ENCODE results near the gene CCPG1.

The CCPG1 gene

GRCh38 chr15:55343168-55343567, 65.0 kb downstream of the CCPG1 start:
- TF ChIP-seq SIN3A (IDR thresholded peaks at IDR 0.05; ENCODE audit: borderline replicate concordance, insufficient read depth, low read length) (no peak), TAF1 (IDR thresholded peaks at IDR 0.05; ENCODE audit: borderline replicate concordance, insufficient read depth, low read length) (no peak), FOXP2 (optimal IDR thresholded peaks at IDR 0.05; ENCODE audit: borderline replicate concordance, extremely low read depth, extremely low read length, insufficient read depth) (no peak), POLR2AphosphoS5 (IDR thresholded peaks at IDR 0.05; ENCODE audit: low read depth, low read length) (no peak)
- TF ChIP-seq, protein P1, sequence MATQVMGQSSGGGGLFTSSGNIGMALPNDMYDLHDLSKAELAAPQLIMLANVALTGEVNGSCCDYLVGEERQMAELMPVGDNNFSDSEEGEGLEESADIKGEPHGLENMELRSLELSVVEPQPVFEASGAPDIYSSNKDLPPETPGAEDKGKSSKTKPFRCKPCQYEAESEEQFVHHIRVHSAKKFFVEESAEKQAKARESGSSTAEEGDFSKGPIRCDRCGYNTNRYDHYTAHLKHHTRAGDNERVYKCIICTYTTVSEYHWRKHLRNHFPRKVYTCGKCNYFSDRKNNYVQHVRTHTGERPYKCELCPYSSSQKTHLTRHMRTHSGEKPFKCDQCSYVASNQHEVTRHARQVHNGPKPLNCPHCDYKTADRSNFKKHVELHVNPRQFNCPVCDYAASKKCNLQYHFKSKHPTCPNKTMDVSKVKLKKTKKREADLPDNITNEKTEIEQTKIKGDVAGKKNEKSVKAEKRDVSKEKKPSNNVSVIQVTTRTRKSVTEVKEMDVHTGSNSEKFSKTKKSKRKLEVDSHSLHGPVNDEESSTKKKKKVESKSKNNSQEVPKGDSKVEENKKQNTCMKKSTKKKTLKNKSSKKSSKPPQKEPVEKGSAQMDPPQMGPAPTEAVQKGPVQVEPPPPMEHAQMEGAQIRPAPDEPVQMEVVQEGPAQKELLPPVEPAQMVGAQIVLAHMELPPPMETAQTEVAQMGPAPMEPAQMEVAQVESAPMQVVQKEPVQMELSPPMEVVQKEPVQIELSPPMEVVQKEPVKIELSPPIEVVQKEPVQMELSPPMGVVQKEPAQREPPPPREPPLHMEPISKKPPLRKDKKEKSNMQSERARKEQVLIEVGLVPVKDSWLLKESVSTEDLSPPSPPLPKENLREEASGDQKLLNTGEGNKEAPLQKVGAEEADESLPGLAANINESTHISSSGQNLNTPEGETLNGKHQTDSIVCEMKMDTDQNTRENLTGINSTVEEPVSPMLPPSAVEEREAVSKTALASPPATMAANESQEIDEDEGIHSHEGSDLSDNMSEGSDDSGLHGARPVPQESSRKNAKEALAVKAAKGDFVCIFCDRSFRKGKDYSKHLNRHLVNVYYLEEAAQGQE (IDR thresholded peaks at IDR 0.05; ENCODE audit: insufficient read depth in 1 of 2, low read depth in 2 of 2, low read length in 2 of 2) = no peak

GRCh38 chr15:55337160-55337559, 71.0 kb downstream of the CCPG1 start:
- no peak for TF ChIP-seq SIN3A (IDR thresholded peaks at IDR 0.05; ENCODE audit: borderline replicate concordance, insufficient read depth, low read length)
- TF ChIP-seq POLR2AphosphoS5 (IDR thresholded peaks at IDR 0.05; ENCODE audit: low read depth, low read length) = no peak
- TF ChIP-seq, protein P1 (IDR thresholded peaks at IDR 0.05; ENCODE audit: insufficient read depth in 1 of 2, low read depth in 2 of 2, low read length in 2 of 2) = no peak
- TF ChIP-seq TAF1 (IDR thresholded peaks at IDR 0.05; ENCODE audit: borderline replicate concordance, insufficient read depth, low read length) = no peak
- TF ChIP-seq FOXP2 (optimal IDR thresholded peaks at IDR 0.05; ENCODE audit: borderline replicate concordance, extremely low read depth, extremely low read length, insufficient read depth) = no peak

DNA sequence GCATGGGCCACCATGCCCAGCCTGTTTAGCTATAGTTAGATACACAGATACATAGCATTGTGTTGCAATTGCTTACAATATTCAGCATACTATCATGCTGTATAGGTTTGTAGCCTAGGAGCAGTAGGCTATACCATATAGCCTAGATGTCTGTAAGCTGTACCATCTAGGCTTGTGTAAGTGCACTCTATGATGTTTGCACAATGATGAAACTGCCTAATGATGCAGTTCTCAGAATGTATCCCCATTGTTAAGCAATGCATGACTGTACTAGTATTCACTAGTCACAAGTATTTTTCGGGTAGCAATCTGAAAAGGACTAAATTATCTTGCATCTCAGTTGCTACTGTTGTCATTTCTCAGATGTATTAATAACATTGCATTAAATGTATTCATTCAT, 73.2 kb downstream of the CCPG1 start:
- TF ChIP-seq TAF1 (IDR thresholded peaks at IDR 0.05; ENCODE audit: borderline replicate concordance, insufficient read depth, low read length) = no peak
- TF ChIP-seq POLR2AphosphoS5 (IDR thresholded peaks at IDR 0.05; ENCODE audit: low read depth, low read length) = no peak
- TF ChIP-seq SIN3A (IDR thresholded peaks at IDR 0.05; ENCODE audit: borderline replicate concordance, insufficient read depth, low read length) = no peak
- TF ChIP-seq, protein P1 (IDR thresholded peaks at IDR 0.05; ENCODE audit: insufficient read depth in 1 of 2, low read depth in 2 of 2, low read length in 2 of 2) = no peak
- no peak for TF ChIP-seq FOXP2 (optimal IDR thresholded peaks at IDR 0.05; ENCODE audit: borderline replicate concordance, extremely low read depth, extremely low read length, insufficient read depth)

- TF ChIP-seq POLR2AphosphoS5 (IDR thresholded peaks at IDR 0.05; ENCODE audit: low read depth, low read length) (no peak), SIN3A (IDR thresholded peaks at IDR 0.05; ENCODE audit: borderline replicate concordance, insufficient read depth, low read length) (no peak), TAF1 (IDR thresholded peaks at IDR 0.05; ENCODE audit: borderline replicate concordance, insufficient read depth, low read length) (no peak), FOXP2 (optimal IDR thresholded peaks at IDR 0.05; ENCODE audit: borderline replicate concordance, extremely low read depth, extremely low read length, insufficient read depth) (no peak)
- TF ChIP-seq, protein P1 (IDR thresholded peaks at IDR 0.05; ENCODE audit: insufficient read depth in 1 of 2, low read depth in 2 of 2, low read length in 2 of 2) = no peak
Measured at GRCh38 chr15:55334371-55334770, 73.8 kb downstream of the CCPG1 start.

DNA sequence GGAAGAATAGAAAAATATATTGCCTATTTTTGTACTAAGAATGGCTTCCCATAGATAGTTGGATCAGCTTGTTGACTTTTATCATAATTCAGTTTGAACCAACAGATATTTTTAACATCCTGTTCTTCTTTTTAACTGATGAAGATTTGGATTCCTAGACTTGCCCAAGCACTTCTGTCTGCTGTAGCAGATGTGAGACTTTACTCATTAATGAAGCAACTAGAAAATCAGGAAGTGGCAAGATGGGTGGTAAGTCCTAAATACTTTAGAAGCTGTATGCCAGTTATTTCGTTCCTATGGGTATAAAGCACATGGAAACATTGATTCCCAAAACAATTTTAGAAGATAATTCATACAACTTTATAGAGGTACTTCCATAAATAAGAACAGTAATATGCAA, 80.8 kb downstream of the CCPG1 start:
- no peak for TF ChIP-seq POLR2AphosphoS5 (IDR thresholded peaks at IDR 0.05; ENCODE audit: low read depth, low read length)
- no peak for TF ChIP-seq FOXP2 (optimal IDR thresholded peaks at IDR 0.05; ENCODE audit: borderline replicate concordance, extremely low read depth, extremely low read length, insufficient read depth)
- TF ChIP-seq SIN3A (IDR thresholded peaks at IDR 0.05; ENCODE audit: borderline replicate concordance, insufficient read depth, low read length) = no peak
- TF ChIP-seq, protein P1 (IDR thresholded peaks at IDR 0.05; ENCODE audit: insufficient read depth in 1 of 2, low read depth in 2 of 2, low read length in 2 of 2) = no peak
- no peak for TF ChIP-seq TAF1 (IDR thresholded peaks at IDR 0.05; ENCODE audit: borderline replicate concordance, insufficient read depth, low read length)
